Colonic mucosa (tissue), 4 donors: ENCODE results near the gene DAPK2. TPM values are rescaled to one million over a fixed set of nuclear protein-coding genes. Genes with fewer than 3 reads are reported as not detected.

Source experiments
- DNase-seq: peaks from one replicate; pipeline ENCODE4 v3.0.0-alpha.2; 2020
- H3K27ac ChIP-seq: fragments of 200-600 bp; one replicate; pipeline ENCODE4 v1.8.0; 2021
- H3K27me3 ChIP-seq: fragments of 200-600 bp; one replicate; pipeline ENCODE4 v1.8.0; 2021
- H3K36me3 ChIP-seq: fragments of 200-600 bp; one replicate; pipeline ENCODE4 v1.8.0; 2021
- H3K4me1 ChIP-seq: fragments of 200-600 bp; one replicate; pipeline ENCODE4 v1.8.0; 2021; ENCODE audit warnings: mild to moderate bottlenecking
- H3K4me3 ChIP-seq: fragments of 200-600 bp; one replicate; pipeline ENCODE4 v1.8.0; 2021
- H3K9ac ChIP-seq, 2 donors: one replicate each; pipeline ENCODE4 v1.7.0; 2013; ENCODE audit warnings: control low read depth in 2 of 2, low read depth in 2 of 2, low read length in 2 of 2
- H3K9me3 ChIP-seq: fragments of 200-600 bp; one replicate; pipeline ENCODE4 v1.8.0; 2021
- intact Hi-C: fragments of 100-400 bp; cut with DNase I; formaldehyde crosslinking; loops from one replicate; pipeline ENCODE4 v1.14.1; 2022
- total RNA-seq, 2 donors: library from RNA; stranded (reverse); fragmentation: NEBNext Ultra II Directional in 1 of 2; extraction: Animal tissue kit (Norgen Biotek cat#: 25700) in 1 of 2; gene quantifications; one replicate each; pipeline ENCODE4 v1.2.1, GENCODE V29; 2021
- TF ChIP-seq, protein P1 (sequence below): fragments of 200-600 bp; IDR thresholded peaks from one replicate; pipeline ENCODE4 v1.8.0; 2022; ENCODE audit warnings: antibody characterized with exemption, mild to moderate bottlenecking
- donor health status: healthy.
- donor health status: DM: no; HTN: no; CAD: no.
- donor health status: DM: no; HTN: no; CAD: no.

Gene DAPK2
- total RNA-seq, 2 donors from 2014 or later, result 23.7 to 26.5 TPM

DNA sequence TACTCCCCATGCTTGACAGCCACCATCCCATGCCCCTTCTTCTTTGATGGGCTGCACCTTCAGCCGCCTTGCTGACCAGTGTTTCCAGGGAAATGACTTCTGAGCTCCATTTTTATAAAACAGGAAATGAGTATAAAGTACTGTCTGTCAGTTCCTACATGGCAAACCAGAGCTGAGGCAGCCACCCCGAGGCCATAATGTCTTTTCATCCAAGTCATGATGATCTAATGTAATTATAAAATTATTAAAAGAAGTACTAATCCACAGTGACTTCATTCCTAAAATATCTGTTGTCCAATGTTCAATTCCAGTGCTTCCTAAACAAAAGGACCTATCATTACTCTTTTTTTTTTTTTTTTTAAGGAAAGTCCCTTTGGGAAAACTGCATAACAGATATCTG is 137.3 kb downstream of the DAPK2 start:
- peaks cover 9% of the 10 kb centered on the region for H3K4me1 ChIP-seq
- no peak overlapping the region for H3K27ac ChIP-seq
- no peak overlapping the region for H3K9ac ChIP-seq

DNA sequence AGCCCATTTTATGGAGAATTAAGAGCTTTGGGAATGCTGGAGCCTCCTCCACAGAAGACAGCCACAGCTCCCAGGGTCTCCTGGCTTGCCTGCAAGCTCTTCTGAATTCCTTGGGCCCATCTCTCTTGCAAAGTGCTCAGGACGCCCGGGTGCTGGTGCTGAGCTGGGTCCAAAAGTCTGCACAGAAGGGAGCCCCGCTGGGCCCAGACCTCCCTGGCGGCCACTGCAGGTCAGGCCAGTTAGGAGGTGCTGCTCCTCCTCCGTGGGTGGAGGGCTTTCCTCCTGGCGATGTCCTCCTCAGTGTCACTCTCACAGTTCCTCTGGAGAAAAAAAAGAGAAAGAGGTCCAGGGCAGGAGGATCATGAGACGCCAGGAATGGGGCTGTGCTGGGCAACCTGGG is 138.0 kb downstream of the DAPK2 start:
- intact Hi-C loops, result no loop called here
- Histone ChIP-seq H3K4me3 (no peak overlapping the region), H3K36me3 (no peaks in the 10 kb centered on the region), H3K4me1 (peaks cover 9% of the 10 kb centered on the region), H3K27me3 (no peaks in the 10 kb centered on the region), H3K27ac (no peak overlapping the region), H3K9ac (no peak overlapping the region), H3K9me3 (no peaks in the 10 kb centered on the region)
- TF ChIP-seq, protein P1, sequence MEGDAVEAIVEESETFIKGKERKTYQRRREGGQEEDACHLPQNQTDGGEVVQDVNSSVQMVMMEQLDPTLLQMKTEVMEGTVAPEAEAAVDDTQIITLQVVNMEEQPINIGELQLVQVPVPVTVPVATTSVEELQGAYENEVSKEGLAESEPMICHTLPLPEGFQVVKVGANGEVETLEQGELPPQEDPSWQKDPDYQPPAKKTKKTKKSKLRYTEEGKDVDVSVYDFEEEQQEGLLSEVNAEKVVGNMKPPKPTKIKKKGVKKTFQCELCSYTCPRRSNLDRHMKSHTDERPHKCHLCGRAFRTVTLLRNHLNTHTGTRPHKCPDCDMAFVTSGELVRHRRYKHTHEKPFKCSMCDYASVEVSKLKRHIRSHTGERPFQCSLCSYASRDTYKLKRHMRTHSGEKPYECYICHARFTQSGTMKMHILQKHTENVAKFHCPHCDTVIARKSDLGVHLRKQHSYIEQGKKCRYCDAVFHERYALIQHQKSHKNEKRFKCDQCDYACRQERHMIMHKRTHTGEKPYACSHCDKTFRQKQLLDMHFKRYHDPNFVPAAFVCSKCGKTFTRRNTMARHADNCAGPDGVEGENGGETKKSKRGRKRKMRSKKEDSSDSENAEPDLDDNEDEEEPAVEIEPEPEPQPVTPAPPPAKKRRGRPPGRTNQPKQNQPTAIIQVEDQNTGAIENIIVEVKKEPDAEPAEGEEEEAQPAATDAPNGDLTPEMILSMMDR, result no peak
- no peak for DNase-seq

More for the DNA sequence above, 137.3 kb downstream of the DAPK2 start:
- Histone ChIP-seq H3K4me3 (no peak overlapping the region), H3K36me3 (no peaks in the 10 kb centered on the region), H3K27me3 (no peaks in the 10 kb centered on the region), H3K9me3 (no peaks in the 10 kb centered on the region)
- intact Hi-C loops, result no loop called here
- TF ChIP-seq, protein P1, result no peak
- DNase-seq, result no peak

DNA sequence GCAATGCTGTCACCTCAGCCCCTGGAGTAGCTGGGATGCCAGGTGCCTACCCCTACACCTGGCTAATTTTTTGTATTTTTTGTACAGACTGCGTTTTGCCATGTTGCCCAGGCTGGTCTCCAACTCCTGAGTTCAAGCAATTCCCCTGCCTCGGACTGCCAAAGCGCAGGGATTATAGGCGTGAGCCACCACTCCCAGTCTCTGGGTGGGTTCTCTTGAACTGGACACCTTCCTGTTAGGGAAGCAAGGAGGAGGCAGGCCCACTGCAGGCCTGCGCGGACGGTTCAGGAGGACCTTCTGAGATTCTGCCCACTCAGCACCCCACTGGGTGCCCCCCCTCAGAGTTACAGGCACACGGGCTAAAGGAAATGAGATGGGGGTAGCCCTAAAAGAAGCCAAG is 138.8 kb downstream of the DAPK2 start:
- no peak for DNase-seq

DNA sequence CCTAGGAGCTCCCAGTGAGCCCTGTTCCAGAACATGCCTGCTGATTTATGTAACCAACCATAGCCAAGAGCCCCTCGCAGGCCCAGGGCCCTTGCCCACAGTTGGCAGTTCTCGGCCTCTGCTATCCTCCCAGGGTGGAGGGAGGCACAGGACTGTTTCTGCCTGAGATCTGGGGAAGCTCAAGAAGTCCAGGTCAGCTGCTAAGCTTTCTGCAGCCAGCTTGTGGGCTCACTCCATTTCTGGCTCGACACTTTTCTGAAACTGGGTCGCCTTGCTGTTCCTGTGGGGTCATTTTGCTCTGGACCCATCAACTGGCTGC is 140.1 kb downstream of the DAPK2 start:
- no peak for DNase-seq
- H3K9me3 ChIP-seq, result no peaks in the 10 kb centered on the region
- H3K9ac ChIP-seq, result no peak overlapping the region
- peaks cover 9% of the 10 kb centered on the region for H3K4me1 ChIP-seq
- no peak overlapping the region for H3K27ac ChIP-seq
- H3K36me3 ChIP-seq, result no peaks in the 10 kb centered on the region
- TF ChIP-seq, protein P1, result no peak
- intact Hi-C loops, result no loop called here
- no peak overlapping the region for H3K4me3 ChIP-seq
- H3K27me3 ChIP-seq, result no peaks in the 10 kb centered on the region

More for the DNA sequence above, 138.8 kb downstream of the DAPK2 start:
- TF ChIP-seq, protein P1, result no peak
- peaks cover 9% of the 10 kb centered on the region for H3K4me1 ChIP-seq
- H3K9ac ChIP-seq, result no peak overlapping the region
- intact Hi-C loops, result no loop called here
- no peaks in the 10 kb centered on the region for H3K9me3 ChIP-seq
- no peak overlapping the region for H3K4me3 ChIP-seq
- no peaks in the 10 kb centered on the region for H3K27me3 ChIP-seq
- no peaks in the 10 kb centered on the region for H3K36me3 ChIP-seq
- H3K27ac ChIP-seq, result no peak overlapping the region

DNA sequence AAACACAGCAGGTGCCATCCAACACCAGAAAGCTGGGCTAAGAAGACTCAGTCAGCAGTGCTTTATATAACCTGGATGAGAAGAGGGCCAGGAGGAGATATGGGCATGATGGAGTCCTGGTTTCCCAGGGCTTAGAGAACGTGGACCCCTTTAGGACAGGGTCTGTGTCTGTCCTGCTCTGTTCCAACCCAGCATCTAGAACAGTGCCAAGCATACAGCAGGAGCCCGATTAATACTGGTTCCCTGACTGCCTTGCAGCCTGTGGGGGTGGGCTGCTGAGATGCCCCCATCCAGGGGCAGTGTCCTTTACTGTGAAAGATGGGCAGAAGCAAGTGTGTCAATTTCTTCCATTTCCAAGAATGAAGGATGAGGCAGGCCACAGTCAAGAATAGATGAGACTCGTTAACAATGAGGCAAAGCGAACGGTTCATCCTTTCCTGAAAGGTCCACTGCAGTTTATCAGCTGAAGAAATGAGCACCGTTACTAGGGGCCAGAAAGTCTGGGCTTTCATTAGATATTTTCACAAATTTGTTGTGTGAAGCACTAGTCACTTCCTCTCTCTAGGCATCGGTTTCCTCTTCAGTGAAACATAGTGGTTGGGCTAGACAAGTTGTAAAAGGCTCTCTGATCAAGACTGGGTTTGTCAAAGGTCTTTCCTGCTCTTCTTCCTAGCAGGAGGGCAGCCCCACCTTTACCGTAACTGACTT is 140.6 kb downstream of the DAPK2 start:
- H3K9ac ChIP-seq, result no peak overlapping the region
- no peak overlapping the region for H3K27ac ChIP-seq

More for the DNA sequence above, 140.6 kb downstream of the DAPK2 start:
- H3K9me3 ChIP-seq, result no peaks in the 10 kb centered on the region
- H3K4me1 ChIP-seq, result peaks cover 9% of the 10 kb centered on the region
- H3K4me3 ChIP-seq, result no peak overlapping the region
- TF ChIP-seq, protein P1, result no peak
- intact Hi-C loops, result no loop called here
- no peak for DNase-seq
- no peaks in the 10 kb centered on the region for H3K36me3 ChIP-seq
- no peaks in the 10 kb centered on the region for H3K27me3 ChIP-seq
